ENCODE measurements around the gene PPP1R9B.

PPP1R9B gene

GRCh38 chr17:50150354-50151040 lies at the start of gene PPP1R9B:
PPP1R9B (minus strand) TSS chr17:50150677; CDS start chr17:50150513, 164 bp downstream.
- DNase-seq, result no peak

GRCh38 chr17:50199803-50200456 lies 49.5 kb upstream of the PPP1R9B start:
- DNase-seq, result peak; percentile 60 to 62

GRCh38 chr17:50199211-50199802 lies 48.8 kb upstream of the PPP1R9B start:
- no peak for DNase-seq

- peak; percentile 52 to 63 for DNase-seq
Observed at GRCh38 chr17:50198026-50198669, 47.7 kb upstream of the PPP1R9B start.

GRCh38 chr17:50196826-50197225 lies 46.3 kb upstream of the PPP1R9B start:
- no peak for DNase-seq

- no peak for DNase-seq
Observed at GRCh38 chr17:50196036-50196435, 45.6 kb upstream of the PPP1R9B start.

- no peak for DNase-seq
Observed at GRCh38 chr17:50194934-50195865, 44.7 kb upstream of the PPP1R9B start.

GRCh38 chr17:50194140-50194933 lies 43.9 kb upstream of the PPP1R9B start:
- no peak for DNase-seq

GRCh38 chr17:50192618-50193291 lies 42.3 kb upstream of the PPP1R9B start:
- DNase-seq, result no peak

- DNase-seq, result no peak
Observed at GRCh38 chr17:50192144-50192617, 41.7 kb upstream of the PPP1R9B start.

GRCh38 chr17:50191359-50192143 lies 41.1 kb upstream of the PPP1R9B start:
- DNase-seq, result no peak

GRCh38 chr17:50190603-50191358 lies 40.3 kb upstream of the PPP1R9B start:
- DNase-seq, result no peak

- DNase-seq, result no peak
Observed at GRCh38 chr17:50190293-50190602, 39.8 kb upstream of the PPP1R9B start.

GRCh38 chr17:50189550-50190292 lies 39.2 kb upstream of the PPP1R9B start:
- DNase-seq, result no peak

GRCh38 chr17:50188921-50189549 lies 38.6 kb upstream of the PPP1R9B start:
- DNase-seq, result no peak

GRCh38 chr17:50188531-50188920 lies 38.0 kb upstream of the PPP1R9B start:
- DNase-seq, result no peak

- DNase-seq, result no peak
Observed at GRCh38 chr17:50187751-50188530, 37.5 kb upstream of the PPP1R9B start.

- DNase-seq, result no peak
Observed at GRCh38 chr17:50187394-50187725, 36.9 kb upstream of the PPP1R9B start.

Measured in activated CD4-positive, alpha-beta T cell treated with anti-CD3 and anti-CD28 coated beads for 4 hours (primary cell).